Measurements from ENCODE around the gene FAM227A.

DNA sequence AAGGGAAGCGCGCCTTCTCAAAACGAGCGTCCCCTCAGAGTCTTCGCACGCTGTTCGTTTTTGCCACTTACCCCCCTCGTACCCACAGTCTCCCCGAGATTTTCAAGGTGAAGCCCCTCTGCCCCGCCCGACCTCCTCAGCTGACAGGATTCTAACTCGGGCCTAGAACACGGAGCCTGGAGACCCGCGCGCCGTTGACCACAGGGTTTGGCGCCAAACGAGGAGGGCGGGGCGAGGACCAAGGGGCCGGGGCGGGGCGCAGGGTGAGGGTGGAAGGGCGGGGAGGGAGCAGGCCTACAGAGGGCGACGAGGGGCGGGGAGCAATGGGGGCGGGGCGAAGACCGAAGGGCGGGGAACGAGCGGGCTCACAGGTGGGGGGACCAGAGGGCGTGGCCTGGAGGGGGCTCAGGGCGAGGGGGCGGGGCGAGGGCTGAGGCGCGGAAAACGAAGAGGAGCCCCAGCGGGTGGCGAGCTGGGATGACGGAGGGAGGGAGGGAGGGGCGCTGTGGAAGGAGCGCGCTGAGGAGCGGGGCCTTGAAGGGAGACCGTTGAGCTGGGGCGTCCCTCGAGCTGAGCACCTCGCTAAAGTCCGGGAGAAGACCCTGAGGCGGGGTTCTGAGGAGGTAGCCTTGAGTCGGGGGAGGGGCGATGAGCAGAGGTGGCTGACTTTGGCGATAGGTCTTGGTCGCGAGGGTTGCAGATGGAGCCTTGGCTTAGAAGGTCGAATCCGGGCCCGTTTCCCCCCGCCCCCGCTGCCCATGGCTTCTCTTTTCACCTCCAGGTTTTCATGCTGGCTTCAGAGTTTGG, 86.0 kb downstream of the FAM227A start, which contains the start of gene DMC1:
- TF ChIP-seq ZFX (IDR thresholded peaks at IDR 0.05): no peak
- TF ChIP-seq, protein P1, sequence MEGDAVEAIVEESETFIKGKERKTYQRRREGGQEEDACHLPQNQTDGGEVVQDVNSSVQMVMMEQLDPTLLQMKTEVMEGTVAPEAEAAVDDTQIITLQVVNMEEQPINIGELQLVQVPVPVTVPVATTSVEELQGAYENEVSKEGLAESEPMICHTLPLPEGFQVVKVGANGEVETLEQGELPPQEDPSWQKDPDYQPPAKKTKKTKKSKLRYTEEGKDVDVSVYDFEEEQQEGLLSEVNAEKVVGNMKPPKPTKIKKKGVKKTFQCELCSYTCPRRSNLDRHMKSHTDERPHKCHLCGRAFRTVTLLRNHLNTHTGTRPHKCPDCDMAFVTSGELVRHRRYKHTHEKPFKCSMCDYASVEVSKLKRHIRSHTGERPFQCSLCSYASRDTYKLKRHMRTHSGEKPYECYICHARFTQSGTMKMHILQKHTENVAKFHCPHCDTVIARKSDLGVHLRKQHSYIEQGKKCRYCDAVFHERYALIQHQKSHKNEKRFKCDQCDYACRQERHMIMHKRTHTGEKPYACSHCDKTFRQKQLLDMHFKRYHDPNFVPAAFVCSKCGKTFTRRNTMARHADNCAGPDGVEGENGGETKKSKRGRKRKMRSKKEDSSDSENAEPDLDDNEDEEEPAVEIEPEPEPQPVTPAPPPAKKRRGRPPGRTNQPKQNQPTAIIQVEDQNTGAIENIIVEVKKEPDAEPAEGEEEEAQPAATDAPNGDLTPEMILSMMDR (conservative IDR thresholded peaks at IDR 0.05): no peak

Data from C4-2B (cell line).